Measurements from ENCODE around the gene KATNIP.

KATNIP gene

DNA sequence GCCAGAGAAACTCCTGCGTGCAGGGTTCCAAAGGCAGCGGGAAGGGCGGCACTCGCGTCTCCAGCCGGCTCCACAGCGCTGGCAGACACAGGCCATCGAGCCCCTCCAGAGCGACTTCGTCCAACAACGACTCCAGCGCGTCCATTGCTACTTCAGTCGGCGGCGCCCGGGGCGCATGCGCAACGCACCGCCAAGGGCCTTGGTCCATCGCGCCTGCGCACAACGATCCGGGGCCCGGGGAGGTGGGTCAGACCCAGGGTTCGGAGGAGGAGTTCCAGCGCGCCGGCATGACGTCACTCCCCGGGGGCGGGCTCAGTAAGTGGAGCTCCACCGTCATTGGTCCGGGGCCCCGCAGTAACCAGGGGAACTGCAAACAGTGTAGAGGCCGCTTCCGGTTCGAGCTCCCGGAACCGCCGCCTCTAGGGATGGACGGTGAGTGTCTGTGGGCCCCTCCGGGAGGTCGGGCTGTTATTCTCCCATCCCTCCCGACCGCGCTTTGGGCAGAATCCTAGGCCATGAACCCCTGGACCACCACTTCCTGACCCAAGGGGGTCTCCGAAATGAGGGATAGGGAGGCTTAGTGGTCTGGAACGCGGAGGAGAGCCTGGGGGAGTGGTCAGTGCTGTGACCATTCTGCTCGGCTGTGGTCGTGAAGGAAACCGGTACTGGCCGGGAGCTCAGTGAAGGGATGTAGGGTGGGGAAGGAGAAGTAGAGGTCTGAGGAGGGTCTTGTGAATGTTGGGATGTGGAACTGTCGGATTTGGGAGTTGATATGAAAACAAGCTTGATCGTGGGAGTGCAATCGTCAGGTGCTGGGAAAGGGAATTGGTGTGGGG lies at the start of gene KATNIP, which contains the start of gene GTF3C1:
KATNIP (plus strand) TSS at position 399 of the 836 bp plus-strand sequence; CDS start at position 426, 27 bp downstream.
GTF3C1 (minus strand) TSS at position 168 of the 836 bp plus-strand sequence; CDS start at position 145, 23 bp downstream.
- ChIA-PET CTCF (no interaction called here), POLR2A (interaction anchor here (0.6 to 2.0 kb wide), 15 partner anchors 9 to 140 kb away, joined by 3 to 10 read pairs (median 4); no protein-coding TSS in a partner anchor)
- DNase-seq (ENCODE audit: extremely low spot score) = peak; percentile 100
- no peak for TF ChIP-seq TARDBP (IDR thresholded peaks at IDR 0.05)
- TF ChIP-seq ELF4 (IDR thresholded peaks at IDR 0.05) = peak; percentile 54; the same call in 1 of the 2 replicates

DNA sequence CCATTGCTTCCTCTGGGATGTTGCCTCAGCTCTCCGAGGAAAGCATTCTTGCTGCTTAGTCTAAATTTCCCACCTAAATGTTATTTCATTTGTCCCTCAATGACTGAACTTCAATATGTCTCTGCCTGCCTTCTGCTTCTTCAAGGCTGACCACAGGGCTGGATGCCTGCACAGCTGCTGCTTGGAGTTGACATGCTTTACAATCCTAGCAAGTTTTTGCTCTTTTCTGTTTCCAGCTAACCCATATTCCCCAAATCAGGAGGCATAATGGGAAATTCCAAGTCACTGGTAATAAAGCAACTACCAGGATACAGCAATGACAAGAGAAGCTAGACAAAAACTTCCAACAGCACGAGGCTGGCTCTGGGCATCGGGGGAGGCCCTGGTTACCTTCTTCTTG lies 49.1 kb upstream of the KATNIP start:
- TF ChIP-seq ARNT (IDR thresholded peaks at IDR 0.05) (no peak), NFRKB (IDR thresholded peaks at IDR 0.05) (no peak), SP1 (IDR thresholded peaks at IDR 0.05) (no peak), L3MBTL2 (conservative IDR thresholded peaks at IDR 0.05) (no peak)
- DNase-seq (ENCODE audit: extremely low spot score) = no peak
- POLR2A ChIA-PET = no interaction called here
- CTCF ChIA-PET = no interaction called here

DNA sequence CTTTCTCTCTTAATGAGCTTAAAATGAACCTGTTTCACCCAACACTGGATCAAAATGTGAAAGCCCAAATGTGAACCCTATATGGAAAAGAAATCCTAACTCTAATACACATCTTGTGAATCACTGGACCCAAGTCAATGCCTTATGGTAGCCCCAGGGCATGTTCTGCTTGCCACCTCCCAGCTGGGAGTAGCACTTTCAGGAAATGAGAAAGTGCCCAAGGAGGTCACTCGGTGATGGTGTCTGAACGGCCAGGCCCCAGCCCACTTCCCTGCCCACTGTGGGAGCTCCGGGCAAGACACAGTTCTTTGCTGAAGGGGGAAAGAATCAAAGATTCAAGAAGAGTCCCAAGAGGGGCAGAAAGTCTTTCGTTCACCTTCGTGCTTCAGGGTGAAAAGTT lies 46.3 kb upstream of the KATNIP start:
- TF ChIP-seq NFRKB (IDR thresholded peaks at IDR 0.05) (no peak), ZNF384 (IDR thresholded peaks at IDR 0.05) (no peak), ARNT (IDR thresholded peaks at IDR 0.05) (no peak), SUZ12 (IDR thresholded peaks at IDR 0.05) (no peak), FOXM1 (IDR thresholded peaks at IDR 0.05; ENCODE audit: borderline replicate concordance) (no peak), HDGF (IDR thresholded peaks at IDR 0.05; ENCODE audit: borderline replicate concordance) (no peak), LEF1 (IDR thresholded peaks at IDR 0.05; ENCODE audit: borderline replicate concordance) (no peak), FOXA1 (IDR thresholded peaks at IDR 0.05) (no peak)
- DNase-seq (ENCODE audit: extremely low spot score) = no peak
- ChIA-PET POLR2A (no interaction called here), CTCF (no interaction called here)

DNA sequence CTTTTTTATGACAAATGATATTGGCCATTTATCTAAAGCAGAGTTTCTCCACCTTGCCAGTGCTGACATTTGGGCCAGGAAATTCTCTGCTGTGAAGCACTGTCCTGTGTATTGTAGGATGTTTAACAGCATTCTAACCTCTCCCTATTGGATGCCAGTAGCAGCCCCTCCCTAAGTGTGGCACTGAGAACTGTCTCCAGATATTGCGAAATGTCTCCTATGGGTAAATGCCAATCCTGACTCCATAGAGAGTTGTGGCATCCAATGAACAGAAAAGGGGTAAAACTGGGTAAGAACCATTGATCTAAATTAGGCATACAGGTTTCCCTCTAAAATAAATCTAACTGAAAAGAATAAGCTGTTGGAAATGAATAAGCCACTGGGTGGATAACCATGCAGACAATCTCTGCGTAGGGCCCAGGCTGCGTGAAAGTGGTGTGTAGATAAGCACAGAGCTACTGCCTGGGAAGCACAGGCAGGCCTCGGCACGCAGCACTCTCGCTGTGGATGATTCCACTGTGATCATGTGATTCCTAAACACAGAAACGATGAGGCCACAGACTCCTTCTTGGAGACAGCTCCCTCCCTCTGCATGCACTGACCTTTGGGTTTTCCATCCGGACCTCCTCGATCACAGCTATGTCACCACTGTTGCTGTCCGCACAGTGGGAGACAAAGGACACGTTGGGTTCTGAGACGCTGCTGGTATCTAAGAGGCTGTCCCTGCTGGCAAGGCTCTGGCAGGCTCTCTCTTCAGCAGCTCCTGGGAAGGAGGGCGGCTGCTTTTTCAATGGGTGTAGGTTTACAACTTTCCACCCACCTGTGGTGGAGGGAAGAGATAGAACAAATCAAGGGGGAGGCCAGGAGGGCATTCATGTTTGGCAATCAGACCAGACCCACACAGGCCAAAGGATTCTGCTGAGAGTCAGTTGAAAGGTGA lies 44.4 kb upstream of the KATNIP start:
- CTCF ChIA-PET = no interaction called here
- POLR2A ChIA-PET = no interaction called here
- no peak for DNase-seq (ENCODE audit: extremely low spot score)
- no peak for TF ChIP-seq L3MBTL2 (conservative IDR thresholded peaks at IDR 0.05)
- no peak for TF ChIP-seq BHLHE40 (IDR thresholded peaks at IDR 0.05; ENCODE audit: borderline replicate concordance)
- TF ChIP-seq, protein P1, sequence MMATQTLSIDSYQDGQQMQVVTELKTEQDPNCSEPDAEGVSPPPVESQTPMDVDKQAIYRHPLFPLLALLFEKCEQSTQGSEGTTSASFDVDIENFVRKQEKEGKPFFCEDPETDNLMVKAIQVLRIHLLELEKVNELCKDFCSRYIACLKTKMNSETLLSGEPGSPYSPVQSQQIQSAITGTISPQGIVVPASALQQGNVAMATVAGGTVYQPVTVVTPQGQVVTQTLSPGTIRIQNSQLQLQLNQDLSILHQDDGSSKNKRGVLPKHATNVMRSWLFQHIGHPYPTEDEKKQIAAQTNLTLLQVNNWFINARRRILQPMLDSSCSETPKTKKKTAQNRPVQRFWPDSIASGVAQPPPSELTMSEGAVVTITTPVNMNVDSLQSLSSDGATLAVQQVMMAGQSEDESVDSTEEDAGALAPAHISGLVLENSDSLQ (IDR thresholded peaks at IDR 0.05) = no peak
- no peak for TF ChIP-seq FOXA1 (IDR thresholded peaks at IDR 0.05)
- TF ChIP-seq FOXK2 (IDR thresholded peaks at IDR 0.05) = no peak
- no peak for TF ChIP-seq SP1 (IDR thresholded peaks at IDR 0.05)

DNA sequence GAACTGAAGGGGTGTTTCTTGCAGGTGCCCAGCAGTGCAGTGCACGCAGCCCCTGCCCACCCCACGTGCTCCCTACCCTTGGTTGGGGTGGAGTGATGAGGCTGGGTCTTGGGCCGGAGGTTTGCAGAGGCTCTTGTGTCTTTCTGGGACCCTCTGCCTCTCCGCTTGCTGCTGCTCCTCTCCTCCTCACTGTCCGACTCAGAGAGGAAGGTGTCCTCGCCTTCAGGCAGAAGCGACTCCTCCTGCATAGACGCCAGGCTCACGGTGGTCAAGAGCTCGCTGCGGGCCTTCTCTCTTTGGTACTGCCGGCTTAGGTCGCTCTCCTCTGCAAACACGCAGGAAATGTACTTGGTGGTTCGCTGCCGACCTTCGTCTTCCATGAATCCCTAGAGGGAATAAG lies 43.2 kb upstream of the KATNIP start:
- POLR2A ChIA-PET = no interaction called here
- no peak for DNase-seq (ENCODE audit: extremely low spot score)

DNA sequence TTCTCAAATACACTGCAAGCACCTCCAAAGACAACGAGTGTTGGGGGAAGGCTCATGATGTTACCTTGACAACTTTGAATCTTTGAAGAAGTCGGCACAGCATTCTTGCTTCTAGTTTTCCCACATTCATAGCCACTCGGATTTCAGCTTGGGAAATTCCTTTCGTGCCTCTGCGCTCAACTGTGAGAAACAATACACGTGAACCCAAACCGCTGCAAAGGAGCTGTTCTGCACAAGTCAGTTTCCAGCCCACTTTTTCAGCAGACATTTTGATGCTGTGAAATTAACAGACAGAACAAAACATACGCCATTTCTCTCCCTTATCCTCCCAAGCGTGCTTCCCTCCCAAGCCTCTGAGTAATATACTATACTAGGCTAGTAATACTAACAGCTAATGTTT lies 41.5 kb upstream of the KATNIP start:
- TF ChIP-seq L3MBTL2 (conservative IDR thresholded peaks at IDR 0.05) (no peak), ARNT (IDR thresholded peaks at IDR 0.05) (no peak), NFRKB (IDR thresholded peaks at IDR 0.05) (no peak), ELF4 (IDR thresholded peaks at IDR 0.05) (no peak), FOXK2 (IDR thresholded peaks at IDR 0.05) (no peak), SP1 (IDR thresholded peaks at IDR 0.05) (no peak), LEF1 (IDR thresholded peaks at IDR 0.05; ENCODE audit: borderline replicate concordance) (no peak), CTBP1 (IDR thresholded peaks at IDR 0.05; ENCODE audit: borderline replicate concordance) (no peak), FOXA1 (IDR thresholded peaks at IDR 0.05) (no peak), TARDBP (IDR thresholded peaks at IDR 0.05) (no peak), BHLHE40 (IDR thresholded peaks at IDR 0.05; ENCODE audit: borderline replicate concordance) (no peak), SUZ12 (IDR thresholded peaks at IDR 0.05) (no peak), HDGF (IDR thresholded peaks at IDR 0.05; ENCODE audit: borderline replicate concordance) (no peak), ZNF384 (IDR thresholded peaks at IDR 0.05) (no peak), FOXM1 (IDR thresholded peaks at IDR 0.05; ENCODE audit: borderline replicate concordance) (no peak)
- TF ChIP-seq, protein P1 (IDR thresholded peaks at IDR 0.05) = no peak
- ChIA-PET POLR2A (no interaction called here), CTCF (no interaction called here)
- DNase-seq (ENCODE audit: extremely low spot score) = no peak

More for the DNA sequence above, 43.2 kb upstream of the KATNIP start:
- no peak for TF ChIP-seq BHLHE40 (IDR thresholded peaks at IDR 0.05; ENCODE audit: borderline replicate concordance)
- no peak for TF ChIP-seq CTBP1 (IDR thresholded peaks at IDR 0.05; ENCODE audit: borderline replicate concordance)
- TF ChIP-seq SP1 (IDR thresholded peaks at IDR 0.05) = no peak
- TF ChIP-seq L3MBTL2 (conservative IDR thresholded peaks at IDR 0.05) = no peak
- no peak for TF ChIP-seq TARDBP (IDR thresholded peaks at IDR 0.05)
- TF ChIP-seq LEF1 (IDR thresholded peaks at IDR 0.05; ENCODE audit: borderline replicate concordance) = no peak
- no peak for TF ChIP-seq FOXM1 (IDR thresholded peaks at IDR 0.05; ENCODE audit: borderline replicate concordance)
- TF ChIP-seq SUZ12 (IDR thresholded peaks at IDR 0.05) = no peak
- TF ChIP-seq FOXA1 (IDR thresholded peaks at IDR 0.05) = no peak
- no peak for TF ChIP-seq FOXK2 (IDR thresholded peaks at IDR 0.05)
- no peak for TF ChIP-seq ELF4 (IDR thresholded peaks at IDR 0.05)
- TF ChIP-seq NFRKB (IDR thresholded peaks at IDR 0.05) = no peak
- TF ChIP-seq, protein P1 (IDR thresholded peaks at IDR 0.05) = no peak
- CTCF ChIA-PET = no interaction called here
